Umbilical cord (tissue), 2 donors: ENCODE results near the gene ATXN10. TPM values are rescaled to one million over a fixed set of nuclear protein-coding genes. Genes with fewer than 3 reads are reported as not detected.
"Not testable (repeated sequence)": the region's sequence is repeated elsewhere in the genome, so short reads cannot be mapped to it uniquely, and the experiment has no call there.

ENCODE experiments used
- DNase-seq: peaks from one replicate; pipeline ENCODE4 v3.0.0-alpha.2; 2015; ENCODE audit warnings: low spot score
- total RNA-seq: library from RNA; depleted of rRNA; stranded (reverse); fragments of >200 nt; gene quantifications from one replicate; pipeline ENCODE4 v1.2.3, GENCODE V29; 2014; ENCODE audit warnings: low replicate concordance; ENCODE audit not compliant: insufficient read depth

ATXN10 gene
- total RNA-seq, 1 donor from 2014 or later: 175 TPM

- no peak for DNase-seq
Observed at GRCh38 chr22:45678961-45679912, 7.6 kb downstream of the ATXN10 start.

GRCh38 chr22:45680932-45681700 is 9.5 kb downstream of the ATXN10 start:
- DNase-seq: no peak

GRCh38 chr22:45682064-45682463 is 10.4 kb downstream of the ATXN10 start:
- no peak for DNase-seq

- not testable (repeated sequence) for DNase-seq
Observed at GRCh38 chr22:45682773-45683172, 11.1 kb downstream of the ATXN10 start.

- no peak for DNase-seq
Observed at GRCh38 chr22:45683248-45683647, 11.6 kb downstream of the ATXN10 start.

GRCh38 chr22:45683680-45684079 is 12.0 kb downstream of the ATXN10 start:
- DNase-seq: no peak

GRCh38 chr22:45684169-45684568 is 12.5 kb downstream of the ATXN10 start:
- DNase-seq: no peak

- no peak for DNase-seq
Observed at GRCh38 chr22:45684752-45685574, 13.3 kb downstream of the ATXN10 start.

- DNase-seq: peak; percentile 80
Observed at GRCh38 chr22:45686004-45686403, 14.4 kb downstream of the ATXN10 start.

- DNase-seq: peak; percentile 26
Observed at GRCh38 chr22:45686836-45687235, 15.2 kb downstream of the ATXN10 start.

- peak; percentile 93 for DNase-seq
Observed at GRCh38 chr22:45688600-45689080, 17.0 kb downstream of the ATXN10 start.

GRCh38 chr22:45689211-45689610 is 17.6 kb downstream of the ATXN10 start:
- peak; percentile 51 for DNase-seq

GRCh38 chr22:45690008-45690407 is 18.4 kb downstream of the ATXN10 start:
- DNase-seq: no peak

GRCh38 chr22:45692549-45692948 is 20.9 kb downstream of the ATXN10 start:
- DNase-seq: peak; percentile 31

GRCh38 chr22:45693835-45694234 is 22.2 kb downstream of the ATXN10 start:
- no peak for DNase-seq

GRCh38 chr22:45696227-45696626 is 24.6 kb downstream of the ATXN10 start:
- no peak for DNase-seq

- no peak for DNase-seq
Observed at GRCh38 chr22:45698094-45698493, 26.5 kb downstream of the ATXN10 start.

- no peak for DNase-seq
Observed at GRCh38 chr22:45702981-45703380, 31.3 kb downstream of the ATXN10 start.

GRCh38 chr22:45703758-45704157 is 32.1 kb downstream of the ATXN10 start:
- no peak for DNase-seq

GRCh38 chr22:45704648-45705047 is 33.0 kb downstream of the ATXN10 start:
- no peak for DNase-seq

- no peak for DNase-seq
Observed at GRCh38 chr22:45707605-45708004, 36.0 kb downstream of the ATXN10 start.
